ENCODE results near the gene SYNE4. TPM values are rescaled to one million over a fixed set of nuclear protein-coding genes. Genes with fewer than 3 reads are reported as not detected.

Gene SYNE4
- total RNA-seq, 2 donors from 2014 or later, result 17.1 to 19.3 TPM

DNA sequence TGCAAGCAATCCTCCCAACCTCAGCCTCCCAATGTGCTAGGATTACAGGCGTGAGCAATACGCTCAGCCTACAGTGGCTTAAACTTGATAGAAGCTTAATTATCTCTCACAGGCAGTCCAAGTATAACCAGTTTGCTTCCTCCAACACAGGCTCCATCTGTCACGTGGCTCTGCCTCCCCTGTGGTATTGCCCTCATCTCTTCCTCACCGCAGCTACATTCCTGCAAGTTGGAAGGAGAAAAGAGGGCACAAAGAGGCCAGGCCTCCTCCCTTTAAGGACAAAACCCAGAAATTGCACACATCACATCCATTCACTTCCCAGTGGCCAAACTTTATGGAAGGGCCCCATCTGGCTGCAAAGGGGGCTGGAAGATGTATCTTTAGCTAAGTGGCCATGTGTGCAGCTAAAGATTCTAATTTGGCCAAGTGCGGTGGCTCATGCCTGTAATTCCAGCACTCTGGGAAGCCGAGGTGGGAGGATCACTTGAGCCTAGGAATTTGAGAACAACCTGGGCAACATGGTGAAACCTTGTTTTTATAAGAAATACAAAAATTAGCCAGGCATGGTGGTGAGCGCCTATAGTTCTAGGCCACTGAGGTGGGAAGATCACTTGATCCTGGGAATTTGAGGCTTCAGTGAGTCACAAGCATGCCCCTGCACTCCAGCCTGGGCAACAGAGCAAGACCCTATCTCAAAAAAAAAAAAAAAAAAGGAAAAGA lies 16.7 kb downstream of the SYNE4 start:
- peaks cover 7% of the 10 kb centered on the region for H3K4me1 ChIP-seq (ENCODE audit: control insufficient read depth, insufficient read depth, low read length)
- no peak overlapping the region for H3K27ac ChIP-seq (ENCODE audit: low read depth, low read length)
- Mint-ChIP-seq H3K27ac (no peak overlapping the region), H3K9me3 (no peaks in the 10 kb centered on the region), H3K27me3 (ENCODE audit: insufficient read depth) (peaks cover 32% of the 10 kb centered on the region), H3K4me3 (no peak overlapping the region), H3K36me3 (ENCODE audit: low read depth) (peaks cover 3% of the 10 kb centered on the region), H3K4me1 (peaks cover 10% of the 10 kb centered on the region)
- peaks cover under 1% of the 10 kb centered on the region for H3K27me3 ChIP-seq (ENCODE audit: control insufficient read depth, insufficient read depth, low read length, poor library complexity, severe bottlenecking)
- 87 to 90% methylated on average over 6 to 7 of the region's 7 CpGs for WGBS, 2 experiments (ENCODE audit: insufficient coverage in 1 of 2, insufficient read length in 1 of 2)
- TF ChIP-seq, protein P1, sequence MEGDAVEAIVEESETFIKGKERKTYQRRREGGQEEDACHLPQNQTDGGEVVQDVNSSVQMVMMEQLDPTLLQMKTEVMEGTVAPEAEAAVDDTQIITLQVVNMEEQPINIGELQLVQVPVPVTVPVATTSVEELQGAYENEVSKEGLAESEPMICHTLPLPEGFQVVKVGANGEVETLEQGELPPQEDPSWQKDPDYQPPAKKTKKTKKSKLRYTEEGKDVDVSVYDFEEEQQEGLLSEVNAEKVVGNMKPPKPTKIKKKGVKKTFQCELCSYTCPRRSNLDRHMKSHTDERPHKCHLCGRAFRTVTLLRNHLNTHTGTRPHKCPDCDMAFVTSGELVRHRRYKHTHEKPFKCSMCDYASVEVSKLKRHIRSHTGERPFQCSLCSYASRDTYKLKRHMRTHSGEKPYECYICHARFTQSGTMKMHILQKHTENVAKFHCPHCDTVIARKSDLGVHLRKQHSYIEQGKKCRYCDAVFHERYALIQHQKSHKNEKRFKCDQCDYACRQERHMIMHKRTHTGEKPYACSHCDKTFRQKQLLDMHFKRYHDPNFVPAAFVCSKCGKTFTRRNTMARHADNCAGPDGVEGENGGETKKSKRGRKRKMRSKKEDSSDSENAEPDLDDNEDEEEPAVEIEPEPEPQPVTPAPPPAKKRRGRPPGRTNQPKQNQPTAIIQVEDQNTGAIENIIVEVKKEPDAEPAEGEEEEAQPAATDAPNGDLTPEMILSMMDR (conservative IDR thresholded peaks at IDR 0.05), result no peak
- H3K36me3 ChIP-seq (ENCODE audit: control insufficient read depth, insufficient read depth, low read length), result no peaks in the 10 kb centered on the region
- H3K9me3 ChIP-seq (ENCODE audit: control insufficient read depth, low read length), result no peaks in the 10 kb centered on the region
- no peak overlapping the region for H3K4me3 ChIP-seq (ENCODE audit: low read length)
- H3K9ac ChIP-seq (ENCODE audit: extremely low read depth, low read length, poor library complexity, severe bottlenecking), result no peak overlapping the region
- DNase-seq, result no peak

- H3K36me3 Mint-ChIP-seq (ENCODE audit: low read depth), result no peaks in the 10 kb centered on the region
- WGBS, 2 experiments (ENCODE audit: insufficient coverage in 1 of 2, insufficient read length in 1 of 2), result 87 to 90% methylated on average over 7 to 10 of the region's 10 CpGs
- Histone ChIP-seq H3K9me3 (ENCODE audit: control insufficient read depth, low read length) (no peaks in the 10 kb centered on the region), H3K36me3 (ENCODE audit: control insufficient read depth, insufficient read depth, low read length) (no peaks in the 10 kb centered on the region), H3K4me3 (ENCODE audit: low read length) (no peak overlapping the region), H3K27me3 (ENCODE audit: control insufficient read depth, insufficient read depth, low read length, poor library complexity, severe bottlenecking) (peaks cover 9% of the 10 kb centered on the region), H3K9ac (ENCODE audit: extremely low read depth, low read length, poor library complexity, severe bottlenecking) (no peak overlapping the region), H3K27ac (ENCODE audit: low read depth, low read length) (no peak overlapping the region), H3K4me1 (ENCODE audit: control insufficient read depth, insufficient read depth, low read length) (peaks cover 4% of the 10 kb centered on the region)
- TF ChIP-seq, protein P1 (conservative IDR thresholded peaks at IDR 0.05), result no peak
- no peak overlapping the region for H3K27ac Mint-ChIP-seq
- H3K27me3 Mint-ChIP-seq (ENCODE audit: insufficient read depth), result peaks cover 41% of the 10 kb centered on the region
- H3K4me3 Mint-ChIP-seq, result no peak overlapping the region
- H3K4me1 Mint-ChIP-seq, result peaks cover 7% of the 10 kb centered on the region
- no peak for DNase-seq
- H3K9me3 Mint-ChIP-seq, result no peaks in the 10 kb centered on the region
Measured at GRCh38 chr19:35990771-35991730, 17.6 kb downstream of the SYNE4 start.

DNA sequence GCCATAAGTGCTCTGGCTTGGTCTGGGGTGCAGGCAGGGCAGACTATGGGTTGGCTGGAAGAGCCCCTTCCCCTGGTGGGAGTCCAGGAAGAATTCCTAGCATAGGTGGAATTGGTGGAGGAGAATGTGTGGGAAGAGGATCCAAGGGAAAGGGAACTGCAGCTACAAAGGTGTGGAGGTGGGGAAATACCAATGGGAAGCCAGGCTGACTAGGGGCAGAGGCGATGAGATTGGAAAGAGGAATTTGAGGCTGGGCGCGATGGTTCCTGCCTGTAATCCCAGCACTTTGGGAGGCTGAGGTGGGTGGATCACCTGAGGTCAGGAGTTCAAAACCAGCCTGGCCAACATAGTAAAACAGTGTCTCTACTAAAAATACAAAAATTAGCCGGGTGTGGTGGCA lies 18.5 kb downstream of the SYNE4 start:
- Histone ChIP-seq H3K9me3 (ENCODE audit: control insufficient read depth, low read length) (no peaks in the 10 kb centered on the region), H3K4me3 (ENCODE audit: low read length) (no peak overlapping the region), H3K27me3 (ENCODE audit: control insufficient read depth, insufficient read depth, low read length, poor library complexity, severe bottlenecking) (peaks cover 18% of the 10 kb centered on the region), H3K9ac (ENCODE audit: extremely low read depth, low read length, poor library complexity, severe bottlenecking) (no peak overlapping the region), H3K36me3 (ENCODE audit: control insufficient read depth, insufficient read depth, low read length) (no peaks in the 10 kb centered on the region), H3K27ac (ENCODE audit: low read depth, low read length) (no peak overlapping the region), H3K4me1 (ENCODE audit: control insufficient read depth, insufficient read depth, low read length) (no peaks in the 10 kb centered on the region)
- peaks cover 3% of the 10 kb centered on the region for H3K4me1 Mint-ChIP-seq
- 84 to 85% methylated on average over 3 to 4 of the region's 4 CpGs for WGBS, 2 experiments (ENCODE audit: insufficient coverage in 1 of 2, insufficient read length in 1 of 2)
- H3K36me3 Mint-ChIP-seq (ENCODE audit: low read depth), result no peaks in the 10 kb centered on the region
- no peak for DNase-seq
- no peak overlapping the region for H3K4me3 Mint-ChIP-seq
- TF ChIP-seq, protein P1 (conservative IDR thresholded peaks at IDR 0.05), result no peak
- peaks cover 50% of the 10 kb centered on the region for H3K27me3 Mint-ChIP-seq (ENCODE audit: insufficient read depth)
- H3K27ac Mint-ChIP-seq, result no peak overlapping the region
- no peaks in the 10 kb centered on the region for H3K9me3 Mint-ChIP-seq

Measured in endodermal cell (in vitro differentiated cells).